H1 (cell line): ENCODE results near the gene ASPN. TPM values are rescaled to one million over a fixed set of nuclear protein-coding genes. Genes with fewer than 3 reads are reported as not detected.

ENCODE experiments used
- CTCF ChIA-PET: fragments of 300-600 bp; sonication (Branson Sonifier 250); formaldehyde crosslinking; loops from one replicate; lab custom pipeline; 2021; ENCODE audit not compliant: partially characterized antibody; lab: Charles Lee
- POLR2A ChIA-PET: fragments of 300-600 bp; sonication (Branson Sonifier 250); formaldehyde crosslinking; loops from one replicate; lab custom pipeline; 2021; ENCODE audit warnings: inconsistent platforms; ENCODE audit not compliant: partially characterized antibody; lab: Charles Lee
- DNase-seq, 2 experiments: peaks; one replicate each; pipeline versions ENCODE4 v3.0.0 to v3.0.0-alpha.2; 2010 to 2022; ENCODE audit warnings: low spot score in 2 of 2, low read depth in 1 of 2, mixed read lengths in 1 of 2
- FAIRE-seq: peaks from 2 replicates; lab custom pipeline; 2011; peaks lifted over from hg19 to GRCh38; lab: Jason Lieb, UNC
- H2AFZ ChIP-seq: 2 replicates; pipeline ENCODE4 v1.8.1; 2012; ENCODE audit warnings: low read length, inconsistent platforms
- H2AK5ac ChIP-seq: 2 replicates; pipeline ENCODE4 v1.6.1; 2013; ENCODE audit warnings: low read depth, low read length
- H2BK120ac ChIP-seq: replicated peaks from 2 replicates; pipeline ENCODE3; 2013; ENCODE audit warnings: low read depth, low read length, inconsistent platforms
- H2BK12ac ChIP-seq: 2 replicates; pipeline ENCODE4 v1.6.1; 2013; ENCODE audit warnings: low read depth, low read length
- H2BK15ac ChIP-seq: 2 replicates; pipeline ENCODE4 v1.6.1; 2013; ENCODE audit warnings: low read length
- H2BK20ac ChIP-seq: 2 replicates; pipeline ENCODE4 v1.6.1; 2013; ENCODE audit warnings: low read length
- H2BK5ac ChIP-seq: 2 replicates; pipeline ENCODE4 v1.6.1; 2013; ENCODE audit warnings: low read depth, low read length
- H3K14ac ChIP-seq: 2 replicates; pipeline ENCODE4 v1.6.1; 2013; ENCODE audit warnings: inconsistent platforms; ENCODE audit not compliant: insufficient read length
- H3K18ac ChIP-seq: 2 replicates; pipeline ENCODE4 v1.6.1; 2013; ENCODE audit warnings: low read length; ENCODE audit errors: extremely low read depth
- H3K23ac ChIP-seq: 2 replicates; pipeline ENCODE4 v1.6.1; 2013; ENCODE audit warnings: inconsistent platforms; ENCODE audit not compliant: insufficient read length
- H3K23me2 ChIP-seq: 2 replicates; pipeline ENCODE4 v1.6.1; 2013; ENCODE audit warnings: low read depth, low read length
- H3K27ac ChIP-seq: 2 replicates; pipeline ENCODE4 v1.6.1; 2011; ENCODE audit warnings: low read depth, low read length, inconsistent platforms
- H3K27me3 ChIP-seq, 4 experiments: replicated peaks in 1 of 4; 1 replicate in 1 of 4; 2 replicates in 3 of 4; pipeline versions ENCODE4 v1.6.1 to v1.8.1; 2011 to 2013; ENCODE audit warnings: low read length in 3 of 4, mild to moderate bottlenecking in 3 of 4, inconsistent platforms in 2 of 4, mixed read lengths in 2 of 4, moderate library complexity in 1 of 4; ENCODE audit not compliant: control insufficient read depth in 3 of 4, insufficient read depth in 3 of 4; ENCODE audit errors: extremely low read depth in 1 of 4
- H3K36me3 ChIP-seq, 4 experiments: 2 replicates each; pipeline versions ENCODE4 v1.6.1 to v1.8.1; 2011 to 2013; ENCODE audit warnings: mild to moderate bottlenecking in 4 of 4, low read length in 3 of 4, moderate library complexity in 2 of 4, control low read depth in 1 of 4, inconsistent platforms in 1 of 4; ENCODE audit not compliant: insufficient read depth in 4 of 4, control insufficient read depth in 2 of 4
- H3K4ac ChIP-seq: replicated peaks from 2 replicates; pipeline ENCODE3; 2013; ENCODE audit warnings: low read length, low read depth, mixed read lengths, inconsistent platforms; ENCODE audit not compliant: insufficient read length
- H3K4me1 ChIP-seq, 4 experiments: replicated peaks in 1 of 4; 1 replicate in 1 of 4; 2 replicates in 3 of 4; pipeline versions ENCODE4 v1.6.1 to v1.8.1; 2011 to 2013; ENCODE audit warnings: low read length in 3 of 4, inconsistent platforms in 2 of 4, mixed read lengths in 1 of 4; ENCODE audit not compliant: insufficient read depth in 4 of 4, control insufficient read depth in 3 of 4
- H3K4me2 ChIP-seq, 2 experiments: 2 replicates each; pipeline versions ENCODE4 v1.6.1 to v1.8.1; 2011 to 2013; ENCODE audit warnings: low read depth in 2 of 2, low read length in 2 of 2, control low read depth in 1 of 2, inconsistent platforms in 1 of 2, mild to moderate bottlenecking in 1 of 2; ENCODE audit not compliant: insufficient read depth in 1 of 2
- H3K4me3 ChIP-seq, 4 experiments: fragments of 200-600, 300-600 bp in 1 of 4; sonication (generic), shearing (Covaris generic), sonication (Bioruptor Twin) in 1 of 4; 2 replicates each; pipeline versions ENCODE4 v1.5.1 to v1.8.1; 2011 to 2016; ENCODE audit warnings: low read length in 4 of 4, low read depth in 3 of 4, control low read depth in 2 of 4, inconsistent platforms in 2 of 4, mild to moderate bottlenecking in 2 of 4, mixed read lengths in 1 of 4, moderate library complexity in 1 of 4; ENCODE audit not compliant: insufficient read depth in 2 of 4; ENCODE audit errors: extremely low read depth in 1 of 4
- H3K56ac ChIP-seq: replicated peaks from 2 replicates; pipeline ENCODE3; 2013; ENCODE audit warnings: low read depth, mild to moderate bottlenecking, mixed read lengths, low read length, inconsistent platforms; ENCODE audit not compliant: insufficient read length
- H3K79me1 ChIP-seq: 2 replicates; pipeline ENCODE4 v1.6.1; 2013; ENCODE audit warnings: low read depth, low read length, control low read depth
- H3K79me2 ChIP-seq, 2 experiments: 2 replicates each; pipeline versions ENCODE4 v1.6.1 to v1.8.1; 2012 to 2013; ENCODE audit warnings: low read length in 2 of 2, mild to moderate bottlenecking in 2 of 2, inconsistent platforms in 1 of 2; ENCODE audit not compliant: insufficient read depth in 2 of 2, control insufficient read depth in 1 of 2
- H3K9ac ChIP-seq, 4 experiments: replicated peaks in 1 of 4; 1 replicate in 1 of 4; 2 replicates in 3 of 4; pipeline versions ENCODE4 v1.6.1 to v1.8.1; 2011 to 2013; ENCODE audit warnings: low read depth in 3 of 4, low read length in 3 of 4, control low read depth in 2 of 4, mild to moderate bottlenecking in 2 of 4, moderate library complexity in 2 of 4, inconsistent platforms in 1 of 4; ENCODE audit errors: extremely low read depth in 1 of 4
- H3K9me3 ChIP-seq, 2 experiments: 2 replicates each; pipeline versions ENCODE4 v1.6.1 to v1.8.1; 2012 to 2013; ENCODE audit warnings: mild to moderate bottlenecking in 2 of 2, moderate library complexity in 2 of 2, control low read depth in 1 of 2, inconsistent platforms in 1 of 2, low read depth in 1 of 2, low read length in 1 of 2, mixed read lengths in 1 of 2; ENCODE audit not compliant: insufficient read depth in 2 of 2
- H4K20me1 ChIP-seq, 2 experiments: replicated peaks in 1 of 2; 2 replicates each; pipeline versions ENCODE3 to v1.8.1; 2011 to 2013; ENCODE audit warnings: inconsistent platforms in 2 of 2, low read length in 2 of 2, mild to moderate bottlenecking in 1 of 2; ENCODE audit not compliant: insufficient read depth in 2 of 2, control insufficient read depth in 1 of 2
- H4K5ac ChIP-seq: 2 replicates; pipeline ENCODE4 v1.6.1; 2013; ENCODE audit warnings: low read length, low read depth, mixed read lengths, inconsistent platforms; ENCODE audit not compliant: insufficient read length
- H4K8ac ChIP-seq: 2 replicates; pipeline ENCODE4 v1.8.0; 2013; ENCODE audit warnings: mild to moderate bottlenecking, moderate library complexity, low read length, inconsistent platforms; ENCODE audit not compliant: insufficient read depth; ENCODE audit errors: extremely low read depth
- H4K91ac ChIP-seq: replicated peaks from 2 replicates; pipeline ENCODE3; 2013; ENCODE audit warnings: low read length, mixed read lengths, inconsistent platforms; ENCODE audit not compliant: insufficient read length
- BACH1 ChIP-seq: IDR thresholded peaks from 2 replicates; pipeline ENCODE4 v1.6.1; 2012; ENCODE audit warnings: low read length, improper control_type of control experiment
- BCL11A ChIP-seq, 2 experiments: IDR thresholded peaks; one replicate each; pipeline ENCODE4 v1.6.1; 2011; ENCODE audit warnings: low read depth in 2 of 2, low read length in 2 of 2, mild to moderate bottlenecking in 2 of 2
- CBX5 ChIP-seq: fragments of 300-800, 300-1000 bp; sonication (generic); IDR thresholded peaks from 2 replicates; pipeline ENCODE4 v1.7.1; 2016; ENCODE audit warnings: antibody characterized with exemption, low read length, low read depth
- CHD2 ChIP-seq: IDR thresholded peaks from 2 replicates; pipeline ENCODE4 v1.6.1; 2012; ENCODE audit warnings: low read length, improper control_type of control experiment
- EZH2 ChIP-seq: fragments of 200-600 bp; sonication (generic); IDR thresholded peaks from 2 replicates; pipeline ENCODE4 v1.7.1; 2012; ENCODE audit warnings: low read depth, mild to moderate bottlenecking, moderate library complexity, low read length, inconsistent platforms; ENCODE audit not compliant: severe bottlenecking
- KDM1A ChIP-seq: fragments of 200-600, 300-600 bp; sonication (generic); IDR thresholded peaks from 2 replicates; pipeline ENCODE4 v1.7.1; 2016; ENCODE audit warnings: mild to moderate bottlenecking, low read length, borderline replicate concordance
- MAX ChIP-seq: IDR thresholded peaks from 2 replicates; pipeline ENCODE4 v1.6.1; 2012; ENCODE audit warnings: inconsistent platforms
- RAD21 ChIP-seq, 2 experiments: IDR thresholded peaks in 1 of 2; conservative IDR thresholded peaks in 1 of 2; 2 replicates each; pipeline ENCODE4 v1.6.1; 2011; ENCODE audit warnings: low read depth in 2 of 2, low read length in 2 of 2, improper control_type of control experiment in 1 of 2, inconsistent platforms in 1 of 2, mild to moderate bottlenecking in 1 of 2, moderate library complexity in 1 of 2
- RBBP5 ChIP-seq: IDR thresholded peaks from 2 replicates; pipeline ENCODE4 v1.7.1; 2012; ENCODE audit warnings: low read depth, mild to moderate bottlenecking, inconsistent platforms, low read length, moderate library complexity, borderline replicate concordance
- SIX5 ChIP-seq: IDR thresholded peaks from 2 replicates; pipeline ENCODE4 v1.6.1; 2011; ENCODE audit warnings: mild to moderate bottlenecking, low read depth, low read length
- SRF ChIP-seq: IDR thresholded peaks from 2 replicates; pipeline ENCODE4 v1.6.1; 2011; ENCODE audit warnings: mild to moderate bottlenecking, low read depth, low read length, moderate library complexity
- TCF12 ChIP-seq: IDR thresholded peaks from 2 replicates; pipeline ENCODE4 v1.6.1; 2011; ENCODE audit warnings: low read depth, mild to moderate bottlenecking, low read length
- YY1 ChIP-seq: IDR thresholded peaks from 2 replicates; pipeline ENCODE4 v1.6.1; 2011; ENCODE audit warnings: low read depth, mild to moderate bottlenecking, low read length
- WGBS, 2 experiments: shearing (Covaris generic) in 1 of 2; methylation state at CpG; one replicate each; pipeline versions ENCODE4 v1.1.6 to v1.1.7; 2013 to 2015; ENCODE audit warnings: low lambda C conversion rate in 2 of 2, mixed read lengths in 2 of 2, inconsistent platforms in 1 of 2, low coverage in 1 of 2, missing lambda C conversion rate in 1 of 2; ENCODE audit not compliant: insufficient replicate concordance in 2 of 2, insufficient coverage in 1 of 2, insufficient read length in 1 of 2; ENCODE audit errors: extremely low coverage in 1 of 2, missing lambda C conversion rate in 1 of 2; 5-methylcytosine and 5-hydroxymethylcytosine counted together
- polyA plus RNA-seq, 7 experiments: library from polyadenylated mRNA; depleted of rRNA in 3 of 7; stranded (reverse) in 5 of 7; unstranded in 2 of 7; fragments of >200 nt in 5 of 7; fragments of 200-250 nt in 2 of 7; gene quantifications; 1 replicate in 5 of 7; 2 replicates in 1 of 7; 4 replicates in 1 of 7; pipeline versions ENCODE4 v1.2.1 to v1.2.3, GENCODE V29; 2011 to 2013; ENCODE audit warnings: missing spikeins in 2 of 7, mixed read lengths in 2 of 7
- total RNA-seq: library from RNA; stranded (reverse); fragmentation: NEBNext Ultra II Directional; extraction: Animal tissue kit (Norgen Biotek cat#: 25700); gene quantifications from 2 replicates; pipeline ENCODE4 v1.2.1, GENCODE V29; 2021

The ASPN gene
- total and polyA plus RNA-seq, 2 of the 8 experiments (the other 6 are each of a cell fraction or from before 2014, with no cell fraction given) = not detected

GRCh38 chr9:92488681-92489550, 6.6 kb upstream of the ASPN start:
- H3K9ac ChIP-seq = no peak overlapping the region
- H2BK120ac ChIP-seq = no peak overlapping the region
- H3K4me2 ChIP-seq = no peak overlapping the region
- no peaks in the 10 kb centered on the region for H3K36me3 ChIP-seq
- no peaks in the 10 kb centered on the region for H3K9me3 ChIP-seq
- ChIA-PET POLR2A (no interaction called here), CTCF (no interaction called here)
- no peak overlapping the region for H4K8ac ChIP-seq
- no peaks in the 10 kb centered on the region for H4K20me1 ChIP-seq
- H2AK5ac ChIP-seq = no peak overlapping the region
- no peak overlapping the region for H3K4me3 ChIP-seq
- H2AFZ ChIP-seq = no peak overlapping the region
- H3K4ac ChIP-seq = no peak overlapping the region
- H3K79me2 ChIP-seq = no peaks in the 10 kb centered on the region
- H3K23ac ChIP-seq = no peak overlapping the region
- H2BK5ac ChIP-seq = no peak overlapping the region
- H2BK15ac ChIP-seq = no peak overlapping the region
- no peaks in the 10 kb centered on the region for H3K79me1 ChIP-seq
- H3K27me3 ChIP-seq = no peaks in the 10 kb centered on the region
- H4K91ac ChIP-seq = no peak overlapping the region
- H4K5ac ChIP-seq = no peak overlapping the region
- no peaks in the 10 kb centered on the region for H3K23me2 ChIP-seq
- DNase-seq (no peak), FAIRE-seq (no peak)
- H3K4me1 ChIP-seq = no peaks in the 10 kb centered on the region
- H3K27ac ChIP-seq = no peak overlapping the region
- H3K56ac ChIP-seq = no peak overlapping the region
- no peak overlapping the region for H3K14ac ChIP-seq
- H3K18ac ChIP-seq = no peak overlapping the region
- 95% methylated on average over 4 of the region's 4 CpGs; no CpG with 5 or more reads in 1 of the 2 experiments for WGBS, 2 experiments
- no peak overlapping the region for H2BK20ac ChIP-seq
- no peak overlapping the region for H2BK12ac ChIP-seq
- TF ChIP-seq TCF12 (no peak), BCL11A (IDR thresholded peaks at IDR 0.05; ENCODE audit: low read depth in 2 of 2, low read length in 2 of 2) (no peak), YY1 (no peak), RAD21 (IDR thresholded peaks at IDR 0.05 in 1 of 2, conservative IDR thresholded peaks at IDR 0.05 in 1 of 2; ENCODE audit: low read depth in 2 of 2, low read length in 2 of 2) (no peak), EZH2 (no peak), RBBP5 (no peak), CBX5 (no peak), SIX5 (no peak), KDM1A (no peak), SRF (no peak), MAX (no peak), BACH1 (no peak), CHD2 (no peak)
